UCSD-AML1 (cell line): ENCODE measurements around the gene NEK6.

Experiments used
- DNase-seq: peaks from one replicate; lab custom pipeline; 2025; ENCODE audit not compliant: unreplicated experiment; lab: John Stamatoyannopoulos, UW

Gene NEK6

DNA sequence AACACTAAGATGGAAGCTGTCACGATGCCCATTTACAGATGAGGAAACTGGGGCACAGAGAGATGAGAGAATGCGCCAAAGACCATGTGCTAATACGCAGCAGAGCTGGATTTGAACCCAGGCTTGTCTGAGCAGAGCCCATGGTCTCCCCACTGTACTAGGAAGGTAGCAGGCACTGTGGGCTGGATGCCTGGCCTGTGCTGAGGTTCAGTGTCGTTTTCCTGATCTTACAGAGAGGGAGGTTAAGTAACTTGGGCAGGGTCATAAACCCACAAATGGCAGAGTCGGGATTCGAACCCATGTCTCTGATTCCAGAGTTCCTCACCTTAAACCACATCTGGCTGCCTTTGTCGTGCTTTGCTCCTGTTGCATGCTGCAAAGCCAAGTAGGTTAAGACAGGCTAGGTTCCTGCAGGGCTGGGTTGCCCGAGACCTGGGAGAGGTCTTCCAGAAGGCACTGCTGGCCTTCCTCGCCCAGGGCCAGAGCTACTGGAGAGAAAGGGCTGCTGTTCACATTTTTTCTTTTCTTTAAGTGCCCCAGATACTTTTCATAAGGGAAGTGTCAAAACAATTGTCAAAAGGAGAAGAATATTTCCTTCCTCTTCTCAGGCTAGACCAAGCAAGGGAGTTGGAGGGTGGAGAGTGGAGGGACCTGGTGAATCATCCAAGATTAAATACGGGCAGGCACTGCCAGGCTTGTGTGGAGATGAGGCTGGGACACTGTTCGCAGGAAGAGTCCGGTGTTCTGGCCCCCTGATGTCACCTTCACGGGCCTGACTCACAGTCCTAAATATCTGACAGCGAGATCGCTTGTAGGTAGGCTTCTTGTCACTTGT, 3.2 kb downstream of the NEK6 start:
- peak; percentile 75 for DNase-seq

DNA sequence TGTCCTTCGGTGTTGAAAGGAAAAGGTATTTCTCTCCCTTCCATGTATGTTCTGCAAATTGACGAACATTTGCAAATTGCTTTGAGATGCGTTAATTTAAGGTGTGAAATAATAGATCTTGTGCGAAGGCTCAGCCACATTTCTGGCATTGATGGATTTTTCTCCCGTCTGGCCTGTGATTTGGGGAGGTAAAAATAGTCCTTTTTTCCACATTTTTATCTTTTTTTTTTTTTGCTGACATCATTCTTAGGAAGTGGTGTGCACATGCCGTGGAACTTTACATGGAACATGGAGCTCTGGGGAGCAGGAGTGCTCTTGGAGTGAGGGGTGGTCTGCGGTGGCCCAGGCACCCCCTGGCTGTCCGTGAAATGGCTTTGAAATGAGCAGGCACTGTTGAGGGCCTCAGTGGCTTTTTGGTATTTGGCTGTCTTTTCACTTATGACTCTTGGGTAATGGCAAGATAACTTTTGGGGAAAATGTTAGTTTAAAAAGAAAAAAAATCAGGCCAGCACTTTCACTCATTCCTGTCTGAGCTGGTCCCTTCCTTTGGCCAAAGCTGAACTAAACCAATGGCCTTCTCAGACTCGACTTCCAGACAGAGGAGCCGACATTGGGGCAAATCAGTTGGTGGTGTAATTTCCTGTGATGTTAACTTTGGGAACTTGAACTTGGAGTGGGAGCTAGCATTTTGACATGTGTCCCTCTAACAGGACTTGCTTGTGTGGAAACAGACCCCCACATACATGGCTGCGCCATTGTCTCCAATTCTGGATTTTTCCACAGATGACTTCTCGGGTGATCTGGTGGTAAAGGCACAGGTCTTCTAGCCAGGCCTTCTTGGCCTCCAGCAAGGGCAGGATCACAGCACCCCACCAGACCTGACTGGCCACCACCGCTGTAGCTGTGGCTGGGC, 4.2 kb downstream of the NEK6 start:
- DNase-seq: no peak

DNA sequence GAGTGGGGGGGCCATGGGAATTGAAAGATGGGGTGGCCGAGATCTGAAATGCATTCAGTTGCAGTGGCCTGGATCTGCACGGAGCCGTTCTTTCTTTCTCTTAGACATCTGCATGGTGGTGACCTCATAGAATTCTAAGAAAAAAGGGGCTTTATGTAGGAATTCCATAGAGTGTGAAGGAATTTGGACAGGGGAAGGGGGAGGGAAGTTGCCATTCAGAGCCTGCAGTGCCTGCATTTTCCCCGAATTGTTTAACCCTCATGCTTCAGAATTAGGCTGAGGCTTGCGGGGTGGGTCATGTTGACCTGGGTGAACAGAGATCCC, 4.9 kb downstream of the NEK6 start:
- DNase-seq: no peak

DNA sequence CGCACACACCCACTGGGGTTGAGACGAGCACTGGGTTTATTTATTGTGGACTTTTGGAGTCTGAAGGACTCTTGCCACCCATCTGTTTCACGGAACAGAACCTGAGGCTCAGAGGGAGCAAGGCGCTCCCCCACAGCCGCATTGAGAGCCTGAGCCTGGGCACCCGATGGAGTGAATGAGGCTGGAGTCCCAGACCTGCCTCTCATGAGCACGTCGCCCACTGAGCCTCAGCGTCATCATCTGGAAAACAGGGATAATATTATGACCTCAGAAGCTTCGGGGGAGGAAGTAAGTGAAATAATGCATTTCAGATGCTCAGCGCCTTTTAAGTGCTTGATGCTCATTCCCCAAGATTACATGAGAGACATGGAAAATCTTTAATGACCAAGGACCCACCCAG, 5.5 kb downstream of the NEK6 start:
- no peak for DNase-seq

DNA sequence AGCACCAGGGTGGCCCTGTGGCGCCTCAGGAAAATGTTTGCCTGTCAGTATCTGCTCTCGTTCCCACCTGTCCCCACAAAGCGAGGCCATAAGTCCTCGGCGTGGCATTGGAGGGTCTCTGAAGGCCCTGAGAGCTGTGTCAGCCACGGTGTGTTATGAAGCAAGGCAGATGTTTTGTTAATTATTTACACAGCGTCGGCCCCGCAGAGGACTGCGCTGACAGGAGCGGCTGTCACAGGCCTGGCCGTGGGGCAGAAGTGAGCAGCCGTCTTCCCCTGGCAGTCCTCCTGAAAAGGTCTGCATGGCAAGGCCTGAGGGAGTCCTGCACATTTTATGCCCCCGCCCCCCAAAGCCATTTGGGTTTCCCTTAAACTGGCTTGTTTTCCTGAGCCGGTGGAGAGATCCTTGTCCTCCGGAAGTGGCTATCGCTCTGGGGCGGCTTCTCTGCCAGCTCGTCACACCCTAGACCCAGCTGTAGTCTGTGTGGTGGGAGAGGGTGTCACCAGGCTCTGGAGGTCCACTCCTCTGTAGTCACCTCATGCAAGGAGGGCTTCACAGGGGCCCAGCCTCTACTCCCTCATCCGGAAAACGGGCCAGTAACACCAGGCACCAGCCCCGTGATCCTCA, 6.2 kb downstream of the NEK6 start:
- no peak for DNase-seq

DNA sequence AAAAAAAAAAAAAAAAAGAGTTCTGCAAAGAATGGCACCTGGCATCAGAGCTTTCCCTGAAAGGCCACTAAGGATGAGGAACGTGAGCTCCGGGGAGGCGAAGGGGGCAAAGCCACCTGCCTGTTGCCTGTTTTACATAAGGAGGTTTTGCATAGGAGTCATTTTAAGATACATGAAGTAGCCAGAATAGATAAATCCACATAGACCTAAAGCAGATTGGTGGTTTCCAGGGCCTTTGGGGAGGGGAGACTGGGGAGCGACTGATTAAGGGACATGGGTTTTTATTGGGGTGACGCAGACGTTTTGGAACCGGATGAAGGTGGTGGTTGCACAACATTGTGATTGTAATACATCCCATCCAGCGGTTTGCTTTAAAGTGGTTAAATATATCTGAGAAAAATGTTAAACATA, 7.1 kb downstream of the NEK6 start:
- no peak for DNase-seq

DNA sequence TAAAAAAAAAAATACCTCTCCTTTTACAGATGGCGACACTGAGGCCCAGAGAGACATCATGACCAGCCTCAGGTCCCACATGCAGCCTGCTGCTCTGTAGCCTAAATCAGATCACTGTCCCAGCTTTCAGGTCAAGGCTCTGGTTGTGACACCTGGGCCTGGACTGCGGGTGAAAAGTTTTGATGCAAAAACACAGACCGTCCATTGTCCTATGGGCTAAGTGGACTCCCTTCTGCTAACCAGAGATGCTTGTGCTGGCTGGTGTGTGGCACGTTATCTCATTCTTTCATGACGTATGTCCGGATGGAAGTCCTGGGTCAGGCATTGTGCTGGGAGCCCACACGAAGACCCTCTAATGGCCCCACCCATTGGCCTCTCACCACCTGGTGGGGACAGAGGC, 7.8 kb downstream of the NEK6 start:
- DNase-seq: no peak

DNA sequence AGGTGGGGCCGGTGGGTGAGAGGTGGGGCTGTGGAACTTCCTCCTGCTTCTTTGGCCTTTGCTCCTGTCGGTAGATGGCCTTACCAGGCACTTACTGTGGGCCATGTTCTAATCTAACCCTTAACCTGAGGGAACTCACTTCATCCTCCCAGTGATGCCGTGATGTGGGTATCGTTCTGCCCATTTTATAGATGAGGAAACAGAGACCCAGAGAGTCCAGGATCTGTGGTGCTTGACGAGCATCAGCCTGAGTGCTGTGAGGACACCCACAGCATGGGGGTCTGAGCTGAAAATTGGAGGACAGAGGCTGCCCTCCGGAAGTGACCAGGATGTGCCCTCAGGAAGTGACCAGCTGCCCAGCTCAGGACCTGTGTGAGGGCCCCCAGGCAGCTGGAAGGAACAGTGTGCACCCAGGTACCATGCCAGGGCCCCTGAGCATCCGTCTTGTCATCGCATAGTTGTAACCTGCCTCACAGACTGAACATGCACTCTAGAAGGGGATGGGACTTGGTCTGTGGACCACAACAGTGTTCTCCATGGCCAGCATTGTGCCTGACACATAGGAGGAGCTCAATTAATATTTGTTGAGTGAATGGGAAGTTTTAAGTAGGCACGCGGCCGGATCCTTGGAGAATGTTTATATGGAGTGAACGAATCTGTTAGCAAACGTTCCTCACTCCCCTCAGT, 8.5 kb downstream of the NEK6 start:
- no peak for DNase-seq

DNA sequence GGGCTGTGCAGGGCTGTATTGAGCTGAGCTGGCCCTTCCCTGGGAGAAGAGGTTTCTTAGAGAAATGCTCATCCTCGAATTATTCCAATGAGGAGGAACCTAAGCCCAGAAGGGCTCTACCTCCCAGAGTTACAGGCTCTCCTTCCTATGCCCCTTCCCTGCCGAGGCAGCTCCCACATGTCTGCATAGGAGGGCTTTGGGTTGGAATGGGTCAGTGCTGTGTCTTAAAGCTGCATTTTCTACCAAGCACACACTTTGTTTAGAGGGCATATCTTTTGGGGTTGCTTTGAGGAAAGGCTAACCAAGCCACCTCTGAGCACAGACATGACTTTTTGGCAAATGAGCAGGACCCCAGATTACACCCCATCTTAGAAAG, 9.1 kb downstream of the NEK6 start:
- DNase-seq: no peak

DNA sequence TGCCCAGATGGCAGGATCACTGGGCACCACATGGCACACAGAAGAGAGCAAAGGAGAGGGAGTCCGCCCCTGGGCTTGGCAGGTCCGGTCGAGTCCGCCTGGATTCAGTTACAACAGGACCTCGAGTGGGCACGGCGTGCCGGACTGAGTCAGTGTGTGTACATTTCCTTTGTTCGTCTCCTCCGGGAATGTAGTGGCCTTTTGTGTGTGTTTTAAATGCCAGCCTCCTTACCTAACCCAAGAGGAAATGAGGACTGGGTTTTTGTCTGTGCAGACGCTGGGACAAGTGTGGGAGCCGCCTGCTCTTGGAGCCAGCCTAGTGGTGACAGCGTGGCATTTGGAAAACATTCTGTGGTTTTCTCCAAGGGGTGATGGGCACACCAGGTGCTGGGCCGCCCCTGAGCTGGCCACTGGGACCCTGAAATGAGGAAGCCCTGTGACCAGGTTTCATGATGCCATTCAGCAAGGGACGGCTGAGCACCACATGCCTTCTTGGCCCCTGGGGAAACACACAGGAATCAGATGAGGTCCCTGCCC, 9.6 kb downstream of the NEK6 start:
- DNase-seq: peak; percentile 73

DNA sequence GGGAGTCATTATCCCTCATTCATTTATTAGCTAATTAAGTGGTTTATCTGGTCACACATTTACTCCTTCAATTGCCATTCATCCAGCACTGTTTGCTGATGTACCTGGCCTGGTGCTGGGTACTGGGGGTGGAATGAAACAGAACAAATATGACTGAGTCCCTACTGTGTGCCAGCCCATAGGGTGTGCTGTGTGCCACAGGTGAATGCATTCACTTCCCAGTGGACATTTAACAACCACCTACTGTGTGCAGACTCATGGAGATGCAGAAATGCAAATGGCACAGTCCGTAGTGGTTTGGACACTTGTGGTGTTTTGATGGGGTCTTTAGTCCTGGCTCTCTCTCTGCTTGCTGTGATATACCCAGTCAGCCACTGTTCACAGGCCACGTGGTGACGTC, 10.5 kb downstream of the NEK6 start:
- no peak for DNase-seq

DNA sequence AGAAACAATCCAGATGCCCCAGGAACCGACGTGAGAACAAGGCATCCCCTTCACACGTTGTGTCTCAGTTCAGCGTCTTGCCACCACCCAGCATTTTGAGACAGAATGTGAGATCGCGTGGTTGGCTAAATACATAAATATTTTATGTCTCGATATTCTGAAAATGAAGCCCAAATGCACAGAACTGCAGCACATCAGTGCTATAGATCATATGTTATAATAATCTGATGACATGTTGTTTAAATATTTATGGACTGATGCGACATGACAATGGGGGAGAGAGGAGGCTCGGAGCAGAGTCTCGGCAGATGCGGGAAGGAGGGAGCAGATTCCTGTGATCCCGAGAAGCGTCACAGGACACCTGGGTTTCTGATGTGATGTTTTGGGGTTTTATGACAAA, 10.9 kb downstream of the NEK6 start:
- DNase-seq: no peak

DNA sequence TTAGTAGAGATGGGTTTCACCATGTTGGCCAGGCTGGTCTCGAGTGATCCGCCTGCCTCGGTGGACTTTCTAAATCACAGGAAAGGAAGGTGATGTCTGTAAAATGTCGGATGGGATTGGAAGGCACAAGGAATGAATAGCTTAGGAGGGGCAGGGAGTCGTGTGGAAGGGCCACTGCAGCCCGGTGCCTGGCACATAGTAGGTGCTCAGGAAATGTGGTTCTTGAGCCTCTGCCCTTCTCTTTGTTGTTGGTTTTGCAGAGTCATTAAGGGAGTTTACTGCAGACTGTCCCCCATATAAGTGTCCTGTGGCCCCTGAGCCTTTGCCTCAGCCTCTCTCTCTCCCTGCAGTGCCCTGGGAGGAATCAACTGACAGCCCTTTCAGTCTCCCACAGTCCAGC, 11.8 kb downstream of the NEK6 start:
- DNase-seq: no peak

DNA sequence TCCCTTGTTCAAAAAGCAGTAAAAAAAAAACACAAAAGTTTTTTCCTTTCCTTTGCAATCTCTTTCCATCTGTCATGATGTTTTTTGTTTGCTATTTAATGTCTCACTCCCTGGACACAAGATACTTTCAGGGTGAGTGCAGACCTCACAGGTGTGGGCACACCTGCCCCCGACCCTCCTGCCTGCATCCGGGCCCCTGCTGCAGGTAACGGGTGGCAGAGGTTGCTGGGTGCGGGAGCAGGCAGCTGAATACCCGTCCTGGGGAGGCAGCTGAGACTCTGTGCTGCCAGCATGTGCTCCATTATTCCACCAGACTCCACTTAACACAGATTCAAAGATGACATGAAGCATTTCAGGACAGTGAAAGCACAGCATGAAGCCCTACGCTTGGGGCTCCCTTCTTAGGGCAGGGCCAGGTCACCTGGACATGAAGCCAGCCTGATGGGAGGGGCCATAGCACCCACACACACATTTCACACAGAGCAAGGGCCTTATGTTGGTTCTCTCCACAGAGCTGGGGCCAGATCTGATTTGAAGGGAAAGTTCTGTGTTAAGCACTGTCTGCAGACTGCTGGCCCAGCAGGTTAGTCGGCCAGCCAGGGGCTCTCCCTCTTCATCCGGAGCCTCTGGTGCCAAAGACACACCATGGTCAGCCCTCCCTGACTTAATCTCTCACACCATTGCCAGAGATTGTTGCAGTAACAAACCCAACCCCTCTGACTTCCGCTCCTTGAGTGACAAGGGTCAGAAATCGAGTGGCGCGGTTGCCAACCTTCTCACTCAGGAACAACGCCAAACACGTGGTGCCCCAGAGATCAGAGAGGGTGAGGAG, 13.0 kb downstream of the NEK6 start:
- DNase-seq: no peak

DNA sequence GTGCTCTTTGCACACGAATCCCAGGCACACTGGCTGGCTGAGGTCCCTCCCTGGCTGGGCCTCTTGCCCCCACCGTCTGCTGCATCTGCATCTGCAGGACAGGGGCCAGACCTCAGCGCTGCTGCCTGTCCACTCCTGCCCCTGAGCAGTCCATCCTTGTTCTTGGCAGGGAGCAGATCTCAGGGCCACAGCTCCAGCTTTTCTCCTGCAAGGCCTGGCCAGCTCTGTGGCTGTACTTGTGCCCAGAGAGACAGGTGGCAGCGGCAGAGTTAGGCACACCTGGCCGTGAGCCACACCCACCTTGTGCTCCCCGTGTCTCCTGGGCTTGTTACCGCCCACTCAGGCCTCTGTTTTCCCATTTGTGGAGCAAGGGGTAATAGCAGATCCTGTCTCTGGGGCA, 13.9 kb downstream of the NEK6 start:
- DNase-seq: no peak

DNA sequence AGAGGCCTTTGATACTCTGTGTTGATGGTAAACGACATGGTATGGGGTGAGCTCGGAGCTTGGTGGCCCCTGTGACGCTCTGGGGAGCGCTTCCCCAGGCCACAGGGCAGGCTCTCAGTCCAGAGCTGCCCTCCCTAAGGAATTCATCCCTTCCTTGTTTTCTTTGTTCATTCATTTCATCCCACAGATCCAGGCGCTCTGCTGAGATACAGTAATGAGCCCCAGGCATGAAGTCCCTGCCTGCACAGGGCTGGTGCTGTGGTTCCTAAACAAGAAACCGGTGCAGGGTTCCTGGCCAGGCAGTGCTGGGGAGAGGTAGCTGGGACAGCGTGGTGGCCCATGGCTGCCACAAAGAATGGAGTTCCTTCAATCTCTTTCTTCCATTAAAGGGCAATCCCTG, 14.4 kb downstream of the NEK6 start:
- DNase-seq: no peak

DNA sequence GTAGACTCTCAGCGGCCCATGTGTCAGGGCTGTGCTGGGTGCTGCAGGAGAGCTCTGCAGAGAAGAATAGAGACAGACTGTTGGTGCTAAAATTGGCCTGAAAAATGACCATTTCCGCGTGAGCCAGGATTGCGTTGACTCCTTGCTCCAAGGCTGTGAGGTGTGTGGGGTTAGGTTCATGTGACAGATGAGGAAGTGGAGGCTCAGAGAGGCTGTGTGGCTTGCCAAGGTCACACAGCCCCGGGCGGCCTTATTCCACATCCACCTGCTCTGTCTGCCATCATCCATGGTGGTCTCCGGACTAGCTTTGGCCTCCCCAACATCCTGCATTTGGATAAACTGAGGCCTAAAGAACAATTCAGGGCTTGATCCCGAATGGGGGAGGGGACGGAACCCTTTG, 15.2 kb downstream of the NEK6 start:
- no peak for DNase-seq

DNA sequence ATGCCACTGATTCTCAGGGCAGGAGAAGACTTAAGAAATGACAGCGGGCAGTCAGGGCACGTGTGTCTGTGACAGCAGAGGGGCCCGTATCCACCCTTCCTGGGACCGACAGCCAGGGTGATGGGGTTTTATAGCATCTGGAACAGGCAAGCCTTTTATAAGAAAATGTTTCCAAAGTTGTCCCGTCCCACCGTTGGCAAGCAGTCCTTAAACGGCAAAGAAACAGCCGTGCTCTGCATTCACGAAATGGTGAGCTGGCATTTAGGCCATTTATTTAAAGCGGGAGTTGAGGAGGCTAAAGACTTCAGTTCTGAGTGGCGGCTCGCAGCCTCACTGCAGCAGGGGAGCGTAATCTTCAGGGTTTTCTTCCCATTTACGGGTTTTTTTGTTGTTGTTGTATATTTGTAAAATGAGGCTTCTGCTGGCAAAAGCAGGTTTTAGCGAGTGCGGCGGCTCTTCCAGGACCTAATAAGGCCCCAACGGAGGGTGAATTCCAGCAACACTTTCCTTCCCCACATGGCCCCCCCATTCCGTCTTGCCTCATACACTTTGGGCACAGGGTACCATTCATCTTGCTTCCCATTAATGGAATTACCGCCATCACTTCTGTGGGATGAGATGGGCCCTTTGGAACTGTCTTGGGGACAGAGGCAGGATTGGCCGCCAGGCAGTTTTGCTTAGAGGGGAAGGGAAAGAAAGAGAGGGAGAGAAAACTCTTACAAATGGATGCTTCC, 15.8 kb downstream of the NEK6 start:
- no peak for DNase-seq

DNA sequence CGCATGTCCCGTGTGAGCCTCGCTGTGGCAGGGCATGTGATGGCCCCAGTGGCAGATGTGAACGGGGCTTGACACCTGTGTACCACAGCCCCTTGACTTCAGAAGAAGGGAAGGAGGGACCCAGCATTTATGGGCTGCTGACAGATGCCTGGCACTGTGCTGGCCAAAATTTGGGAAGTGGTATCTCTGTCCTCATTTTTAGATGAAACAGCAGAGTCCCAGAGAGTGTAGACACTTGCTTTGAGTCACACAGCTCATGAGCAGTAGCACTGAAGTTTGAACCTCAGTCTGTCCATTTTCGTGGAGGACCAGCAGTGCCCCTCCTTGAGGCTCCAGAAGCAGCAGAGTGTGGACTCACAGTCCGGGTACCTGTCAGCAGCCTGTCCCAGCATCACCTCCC, 16.5 kb downstream of the NEK6 start:
- no peak for DNase-seq

DNA sequence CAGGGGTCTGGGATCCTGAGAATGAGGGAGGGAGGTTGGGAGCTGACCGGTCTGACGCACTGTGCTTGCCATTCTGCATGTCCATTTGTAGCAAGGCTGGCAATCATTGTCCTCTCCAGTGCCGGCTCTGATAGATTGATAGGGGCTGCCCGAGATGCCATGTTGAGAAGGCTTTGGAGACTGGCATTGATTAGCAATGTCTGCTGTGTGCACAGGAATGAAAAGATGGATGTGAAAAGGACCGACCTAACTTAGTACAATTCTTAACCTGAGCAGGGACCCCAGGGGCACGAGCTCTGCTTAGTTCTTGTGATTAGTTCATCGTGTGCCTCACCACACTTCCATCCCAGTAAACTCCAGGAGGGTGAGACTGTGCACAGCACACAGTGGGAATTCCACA, 17.0 kb downstream of the NEK6 start:
- DNase-seq: no peak
